Ishikawa (cell line): ENCODE data around the gene ZSWIM6.

Experiments used
- CEBPB ChIP-seq: IDR thresholded peaks from 2 replicates; pipeline ENCODE4 v1.6.1; 2012
- CREB1 ChIP-seq: IDR thresholded peaks from 2 replicates; pipeline ENCODE4 v1.6.1; 2012; ENCODE audit warnings: low read depth
- EGR1 ChIP-seq: IDR thresholded peaks from 2 replicates; pipeline ENCODE4 v1.6.1; 2012
- EP300 ChIP-seq: IDR thresholded peaks from 2 replicates; pipeline ENCODE4 v1.6.1; 2012; ENCODE audit warnings: borderline replicate concordance
- FOXM1 ChIP-seq: IDR thresholded peaks from 2 replicates; pipeline ENCODE4 v1.6.1; 2012; ENCODE audit warnings: low read depth, borderline replicate concordance
- NFIC ChIP-seq: IDR thresholded peaks from 2 replicates; pipeline ENCODE4 v1.6.1; 2012
- RAD21 ChIP-seq: IDR thresholded peaks from 2 replicates; pipeline ENCODE4 v1.6.1; 2012; ENCODE audit warnings: low read depth
- TAF1 ChIP-seq: IDR thresholded peaks from 2 replicates; pipeline ENCODE4 v1.6.1; 2012; ENCODE audit warnings: low read depth, mild to moderate bottlenecking
- TCF12 ChIP-seq: IDR thresholded peaks from 2 replicates; pipeline ENCODE4 v1.6.1; 2012; ENCODE audit warnings: low read depth
- TEAD4 ChIP-seq: IDR thresholded peaks from 2 replicates; pipeline ENCODE4 v1.6.1; 2012
- USF1 ChIP-seq: IDR thresholded peaks from 2 replicates; pipeline ENCODE4 v1.6.1; 2012
- YY1 ChIP-seq: IDR thresholded peaks from 2 replicates; pipeline ENCODE4 v1.6.1; 2012; ENCODE audit warnings: low read depth
- ZBTB7A ChIP-seq: IDR thresholded peaks from 2 replicates; pipeline ENCODE4 v1.6.1; 2012; ENCODE audit warnings: low read depth
- TF ChIP-seq, protein P1 (sequence below): IDR thresholded peaks from 2 replicates; pipeline ENCODE4 v1.6.1; 2012
- TF ChIP-seq, protein P2 (sequence below): IDR thresholded peaks from 2 replicates; pipeline ENCODE4 v1.6.1; 2012; ENCODE audit warnings: low read depth, mild to moderate bottlenecking

ZSWIM6 gene

DNA sequence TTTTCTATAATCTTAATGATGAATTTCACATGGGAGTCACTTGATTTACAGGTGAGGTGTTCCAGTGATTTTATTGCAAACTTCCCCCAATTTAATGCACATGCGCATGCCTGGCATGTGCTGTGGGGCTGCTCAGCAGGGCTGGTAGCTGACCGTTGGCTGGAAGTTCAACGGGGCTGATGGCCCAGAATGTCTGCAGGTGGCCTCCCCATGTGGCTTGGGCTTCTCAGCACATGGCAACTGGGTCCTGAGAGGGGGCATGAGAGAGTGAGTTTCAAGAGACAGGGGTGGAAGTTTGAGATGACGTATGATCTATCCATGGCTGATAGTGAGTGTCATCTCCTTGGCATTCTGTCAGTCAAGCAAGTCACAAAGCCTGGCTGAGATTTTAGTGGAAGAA lies 259.8 kb downstream of the ZSWIM6 start:
- TF ChIP-seq, protein P1, sequence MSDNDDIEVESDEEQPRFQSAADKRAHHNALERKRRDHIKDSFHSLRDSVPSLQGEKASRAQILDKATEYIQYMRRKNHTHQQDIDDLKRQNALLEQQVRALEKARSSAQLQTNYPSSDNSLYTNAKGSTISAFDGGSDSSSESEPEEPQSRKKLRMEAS = no peak
- TF ChIP-seq FOXM1 (no peak), USF1 (no peak), TCF12 (no peak), TAF1 (no peak), CEBPB (no peak), EP300 (no peak), EGR1 (no peak), NFIC (no peak)
- TF ChIP-seq, protein P2, sequence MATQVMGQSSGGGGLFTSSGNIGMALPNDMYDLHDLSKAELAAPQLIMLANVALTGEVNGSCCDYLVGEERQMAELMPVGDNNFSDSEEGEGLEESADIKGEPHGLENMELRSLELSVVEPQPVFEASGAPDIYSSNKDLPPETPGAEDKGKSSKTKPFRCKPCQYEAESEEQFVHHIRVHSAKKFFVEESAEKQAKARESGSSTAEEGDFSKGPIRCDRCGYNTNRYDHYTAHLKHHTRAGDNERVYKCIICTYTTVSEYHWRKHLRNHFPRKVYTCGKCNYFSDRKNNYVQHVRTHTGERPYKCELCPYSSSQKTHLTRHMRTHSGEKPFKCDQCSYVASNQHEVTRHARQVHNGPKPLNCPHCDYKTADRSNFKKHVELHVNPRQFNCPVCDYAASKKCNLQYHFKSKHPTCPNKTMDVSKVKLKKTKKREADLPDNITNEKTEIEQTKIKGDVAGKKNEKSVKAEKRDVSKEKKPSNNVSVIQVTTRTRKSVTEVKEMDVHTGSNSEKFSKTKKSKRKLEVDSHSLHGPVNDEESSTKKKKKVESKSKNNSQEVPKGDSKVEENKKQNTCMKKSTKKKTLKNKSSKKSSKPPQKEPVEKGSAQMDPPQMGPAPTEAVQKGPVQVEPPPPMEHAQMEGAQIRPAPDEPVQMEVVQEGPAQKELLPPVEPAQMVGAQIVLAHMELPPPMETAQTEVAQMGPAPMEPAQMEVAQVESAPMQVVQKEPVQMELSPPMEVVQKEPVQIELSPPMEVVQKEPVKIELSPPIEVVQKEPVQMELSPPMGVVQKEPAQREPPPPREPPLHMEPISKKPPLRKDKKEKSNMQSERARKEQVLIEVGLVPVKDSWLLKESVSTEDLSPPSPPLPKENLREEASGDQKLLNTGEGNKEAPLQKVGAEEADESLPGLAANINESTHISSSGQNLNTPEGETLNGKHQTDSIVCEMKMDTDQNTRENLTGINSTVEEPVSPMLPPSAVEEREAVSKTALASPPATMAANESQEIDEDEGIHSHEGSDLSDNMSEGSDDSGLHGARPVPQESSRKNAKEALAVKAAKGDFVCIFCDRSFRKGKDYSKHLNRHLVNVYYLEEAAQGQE = no peak

- no peak for TF ChIP-seq CREB1
- no peak for TF ChIP-seq TEAD4
- TF ChIP-seq CEBPB = no peak
- no peak for TF ChIP-seq TCF12
- no peak for TF ChIP-seq RAD21
- no peak for TF ChIP-seq FOXM1
- TF ChIP-seq ZBTB7A = no peak
- TF ChIP-seq YY1 = no peak
- TF ChIP-seq, protein P1 = no peak
- TF ChIP-seq EGR1 = no peak
- TF ChIP-seq USF1 = no peak
- no peak for TF ChIP-seq EP300
- TF ChIP-seq, protein P2 = no peak
- TF ChIP-seq NFIC = no peak
Observed at GRCh38 chr5:61595426-61595825, 263.4 kb downstream of the ZSWIM6 start.
